Retinal pigment epithelial cell (primary cell): Measurements from ENCODE around the gene CRELD2.

Experiments
- DNase-seq: peaks from one replicate; pipeline ENCODE4 v3.0.0-alpha.2; 2010; ENCODE audit warnings: low read depth
- H3K4me3 ChIP-seq: 2 replicates; pipeline ENCODE4 v1.5.1; 2011; ENCODE audit warnings: mild to moderate bottlenecking, low read length, control low read depth, moderate library complexity
- TF ChIP-seq, protein P1 (sequence below): conservative IDR thresholded peaks from 2 replicates; pipeline ENCODE4 v1.5.1; 2011; ENCODE audit warnings: low read depth, low read length, control low read depth, inconsistent platforms

Gene CRELD2

DNA sequence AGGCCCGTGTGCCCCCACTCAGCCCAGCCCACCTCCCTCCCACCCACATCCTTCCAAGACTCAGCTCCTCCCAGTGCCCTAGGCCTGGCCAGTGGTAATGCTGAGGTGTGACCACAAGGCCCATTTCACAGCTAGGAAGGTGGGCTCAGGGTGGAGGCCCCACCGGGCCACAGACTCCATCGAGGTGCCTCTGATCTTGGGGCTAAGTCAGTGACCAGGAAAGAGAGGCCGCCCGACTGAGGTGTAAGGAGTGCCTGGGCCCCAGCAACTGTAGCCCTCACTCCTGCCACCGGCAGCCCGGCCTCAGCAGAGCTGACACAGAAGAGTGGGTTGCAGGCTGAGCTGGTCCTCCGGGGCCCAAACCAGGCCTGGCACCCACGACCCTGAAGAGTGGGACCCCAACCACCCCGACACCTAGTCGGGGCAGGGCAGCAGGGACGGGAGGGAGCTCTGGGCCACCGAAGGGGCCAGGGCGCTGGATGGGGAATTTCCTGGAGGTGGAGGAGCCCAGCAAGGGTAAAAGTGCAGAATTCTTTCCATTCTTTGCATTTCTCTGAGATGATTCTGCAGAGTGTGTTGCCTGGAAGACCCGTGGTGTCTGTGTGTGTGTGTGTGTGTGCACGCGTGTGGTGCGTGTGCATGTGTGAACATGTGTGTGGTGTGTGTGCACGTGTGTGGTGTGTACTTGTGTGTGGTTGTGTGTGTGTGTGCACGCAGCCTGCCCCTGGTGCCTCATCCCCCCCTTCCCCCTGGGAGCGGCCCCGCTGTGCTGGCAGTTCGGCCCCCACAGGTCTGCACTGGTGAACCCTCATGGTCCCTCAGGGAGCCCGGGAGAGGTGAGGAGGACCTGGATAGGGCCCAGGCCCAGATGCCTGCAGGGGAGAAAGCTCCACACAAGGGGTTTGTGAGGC lies 33.8 kb downstream of the CRELD2 start:
- H3K4me3 ChIP-seq: no peak overlapping the region
- TF ChIP-seq, protein P1, sequence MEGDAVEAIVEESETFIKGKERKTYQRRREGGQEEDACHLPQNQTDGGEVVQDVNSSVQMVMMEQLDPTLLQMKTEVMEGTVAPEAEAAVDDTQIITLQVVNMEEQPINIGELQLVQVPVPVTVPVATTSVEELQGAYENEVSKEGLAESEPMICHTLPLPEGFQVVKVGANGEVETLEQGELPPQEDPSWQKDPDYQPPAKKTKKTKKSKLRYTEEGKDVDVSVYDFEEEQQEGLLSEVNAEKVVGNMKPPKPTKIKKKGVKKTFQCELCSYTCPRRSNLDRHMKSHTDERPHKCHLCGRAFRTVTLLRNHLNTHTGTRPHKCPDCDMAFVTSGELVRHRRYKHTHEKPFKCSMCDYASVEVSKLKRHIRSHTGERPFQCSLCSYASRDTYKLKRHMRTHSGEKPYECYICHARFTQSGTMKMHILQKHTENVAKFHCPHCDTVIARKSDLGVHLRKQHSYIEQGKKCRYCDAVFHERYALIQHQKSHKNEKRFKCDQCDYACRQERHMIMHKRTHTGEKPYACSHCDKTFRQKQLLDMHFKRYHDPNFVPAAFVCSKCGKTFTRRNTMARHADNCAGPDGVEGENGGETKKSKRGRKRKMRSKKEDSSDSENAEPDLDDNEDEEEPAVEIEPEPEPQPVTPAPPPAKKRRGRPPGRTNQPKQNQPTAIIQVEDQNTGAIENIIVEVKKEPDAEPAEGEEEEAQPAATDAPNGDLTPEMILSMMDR: no peak
- DNase-seq: peak; percentile 65

DNA sequence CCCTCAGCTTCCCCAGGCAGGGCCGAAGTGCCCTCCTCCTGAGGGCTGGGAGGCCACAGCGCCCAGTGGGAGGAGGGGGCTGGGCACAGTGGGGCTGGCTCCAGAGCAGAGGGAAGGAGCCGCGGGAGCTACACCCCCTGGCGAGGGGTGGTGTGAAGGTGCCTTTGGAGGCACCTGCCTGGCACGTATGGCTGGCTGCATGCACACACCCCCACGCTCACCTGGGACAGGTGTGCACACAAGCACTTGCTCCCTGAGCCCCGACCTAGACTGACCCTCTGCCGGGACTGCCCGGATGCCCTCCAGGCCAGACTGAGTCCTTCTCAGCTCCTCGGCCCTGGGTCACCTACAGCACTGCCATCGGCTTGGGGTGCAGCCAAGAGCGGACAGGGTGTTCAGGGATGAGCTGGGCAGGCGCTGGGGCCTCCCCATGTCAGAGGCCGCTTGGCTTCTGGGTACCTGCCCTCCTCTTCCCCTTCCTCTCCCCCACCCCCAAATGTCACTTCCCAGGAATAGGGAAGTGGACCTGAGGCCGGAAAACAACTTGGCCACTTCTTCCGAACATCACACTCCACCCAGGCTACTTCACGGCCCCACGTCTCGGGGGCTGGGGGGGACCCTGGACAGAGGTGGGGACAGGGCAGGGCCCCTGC lies 34.7 kb downstream of the CRELD2 start:
- no peak overlapping the region for H3K4me3 ChIP-seq
- TF ChIP-seq, protein P1: no peak
- DNase-seq: no peak

DNA sequence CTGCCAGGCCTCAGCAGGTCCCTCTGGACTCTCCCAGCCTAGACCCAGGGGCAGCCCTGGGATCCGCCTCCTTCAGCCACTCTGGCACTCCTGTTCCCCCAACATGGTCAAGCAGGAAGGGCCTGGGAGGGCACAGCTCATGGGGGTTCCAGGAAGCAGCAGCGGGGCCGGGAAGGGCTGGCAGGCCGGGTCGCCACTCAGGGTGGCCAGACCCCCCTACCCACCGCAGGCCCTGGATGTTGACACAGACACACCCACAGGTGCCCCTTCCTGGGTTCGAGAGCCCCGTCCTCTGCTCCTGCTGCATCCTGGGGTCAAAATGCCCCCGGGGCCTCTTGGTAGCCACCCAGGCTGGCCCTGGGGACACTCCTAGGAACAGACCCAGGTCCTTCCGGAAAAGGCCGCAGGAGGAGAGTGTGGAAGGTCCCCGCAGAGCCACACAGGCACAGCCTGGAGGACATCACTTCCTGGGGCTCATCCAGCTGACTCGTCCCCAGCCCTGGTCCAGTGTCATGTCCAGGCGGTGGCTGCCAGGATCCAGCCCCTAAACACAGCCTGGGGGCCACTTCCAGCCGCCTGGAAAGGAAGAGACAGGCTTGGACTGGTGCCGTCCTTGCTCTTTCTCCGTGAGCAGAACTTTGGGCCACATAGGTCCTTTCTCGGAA lies 35.4 kb downstream of the CRELD2 start:
- no peak overlapping the region for H3K4me3 ChIP-seq
- TF ChIP-seq, protein P1: no peak
- no peak for DNase-seq

DNA sequence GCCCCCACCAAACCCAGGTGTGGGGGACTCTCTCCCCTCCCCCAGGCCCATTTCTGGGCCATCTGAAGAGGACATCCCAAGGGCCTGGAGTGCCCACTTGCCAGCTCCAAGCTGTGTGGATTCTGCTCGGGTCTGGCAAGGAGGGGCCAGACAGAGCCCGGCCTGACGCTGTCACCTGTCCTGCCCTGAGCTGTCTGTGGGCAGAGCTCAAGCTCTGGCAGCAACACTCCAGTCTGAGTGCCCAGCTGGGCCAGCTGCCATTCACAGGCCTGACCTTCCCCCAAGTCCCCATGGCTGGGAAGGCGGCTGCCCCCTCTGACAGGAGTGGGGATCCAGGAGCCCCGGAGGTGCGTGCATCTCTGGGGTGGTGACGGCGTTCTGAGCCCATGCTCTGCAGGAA lies 35.9 kb downstream of the CRELD2 start:
- H3K4me3 ChIP-seq: no peak overlapping the region
- TF ChIP-seq, protein P1: no peak
- no peak for DNase-seq

DNA sequence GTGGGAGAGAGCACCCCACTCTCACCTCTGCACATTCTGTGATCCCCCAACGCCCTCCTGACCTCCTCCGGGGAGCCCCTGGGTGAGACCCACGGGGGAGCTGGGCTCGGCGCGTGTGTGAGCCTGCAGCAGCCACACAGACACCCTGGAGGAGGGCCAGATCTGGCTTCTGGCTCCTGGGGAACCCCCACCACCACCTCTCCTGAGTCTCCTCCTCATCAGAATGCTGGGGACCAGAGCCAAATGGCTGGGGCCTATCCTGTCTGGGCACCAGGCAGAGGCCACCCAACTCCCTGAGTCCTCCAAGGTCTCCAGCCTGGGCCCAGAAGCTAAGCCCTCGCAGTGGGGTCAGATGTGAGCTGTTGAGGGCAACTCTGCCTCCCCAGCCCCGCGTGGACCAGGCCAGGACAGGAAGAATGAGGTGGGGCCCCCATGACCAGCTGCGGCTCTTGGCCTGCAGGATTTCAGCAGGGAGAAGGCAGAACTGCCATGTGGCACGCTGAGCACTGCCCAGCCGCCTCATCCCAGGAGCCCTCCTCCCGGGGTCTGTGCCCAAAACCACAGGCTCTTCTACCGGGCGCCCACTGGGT lies 36.7 kb downstream of the CRELD2 start:
- H3K4me3 ChIP-seq: no peak overlapping the region
- TF ChIP-seq, protein P1: no peak
- DNase-seq: no peak

DNA sequence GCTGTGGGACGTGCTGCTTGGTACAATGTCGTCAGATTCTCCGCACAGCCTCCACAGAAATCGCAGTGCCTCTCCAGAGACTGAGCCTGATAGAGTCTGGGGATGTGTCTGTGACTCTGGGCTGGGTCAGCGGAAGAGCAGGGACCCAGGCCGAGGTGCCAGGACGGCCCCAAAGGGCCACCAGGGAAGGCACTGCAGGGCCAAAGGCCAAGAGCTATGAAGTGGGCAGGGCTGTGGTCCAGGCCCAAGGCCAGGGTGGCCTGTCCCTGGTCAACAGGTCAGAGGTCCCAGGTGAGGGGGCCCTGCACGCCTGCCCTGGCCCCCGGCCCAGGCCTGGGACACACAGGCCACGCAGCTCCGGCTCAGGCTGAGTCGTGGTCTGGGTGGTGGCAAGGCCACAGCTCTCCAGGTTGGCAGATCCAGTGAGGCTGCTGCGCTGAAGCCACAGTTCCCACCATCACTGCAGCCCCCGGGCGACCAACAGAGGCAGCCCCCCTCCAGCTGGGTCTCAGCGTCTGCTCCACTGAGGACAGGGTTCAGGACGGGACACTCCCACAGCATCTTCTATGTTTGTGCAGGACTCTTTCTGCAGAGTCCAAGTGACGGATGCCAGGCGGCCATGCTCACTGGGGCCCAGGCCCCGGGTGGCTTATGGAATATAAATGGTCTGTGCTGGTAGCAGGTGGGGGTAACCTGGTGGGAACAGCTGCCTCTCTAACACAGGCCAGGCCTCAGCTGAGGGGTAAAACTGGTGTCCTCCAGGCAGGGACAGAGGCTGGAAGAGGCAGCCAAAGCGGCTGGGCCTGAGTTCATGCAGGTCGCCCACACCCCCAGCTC lies 37.4 kb downstream of the CRELD2 start:
- TF ChIP-seq, protein P1: no peak
- no peak for DNase-seq
- no peak overlapping the region for H3K4me3 ChIP-seq
